GM11168 (cell line): ENCODE results near the gene CELSR1.

ENCODE experiments used
- in situ Hi-C: fragments of 300-500 bp; cut with MboI; formaldehyde crosslinking; loops from one replicate; pipeline ENCODE4 v1.12.0; 2022; ENCODE audit warnings: low sequenced_read_pairs; ENCODE audit not compliant: unreplicated experiment

CELSR1 gene

GRCh38 chr22:46430961-46431838 lies 106.2 kb downstream of the CELSR1 start:
- in situ Hi-C loops = no loop called here

GRCh38 chr22:46429325-46429853 lies 108.0 kb downstream of the CELSR1 start:
- in situ Hi-C loops = no loop called here

GRCh38 chr22:46428602-46429324 lies 108.7 kb downstream of the CELSR1 start:
- in situ Hi-C loops = no loop called here

- in situ Hi-C loops = no loop called here
These were observed 109.2 kb downstream of the CELSR1 start for GRCh38 chr22:46428171-46428570.

GRCh38 chr22:46425016-46425415 lies 112.4 kb downstream of the CELSR1 start:
- in situ Hi-C loops = no loop called here

- in situ Hi-C loops = no loop called here
These were observed 112.9 kb downstream of the CELSR1 start for GRCh38 chr22:46424496-46424895.

- in situ Hi-C loops = no loop called here
These were observed 114.5 kb downstream of the CELSR1 start for GRCh38 chr22:46422896-46423295.

GRCh38 chr22:46421267-46421666 lies 116.2 kb downstream of the CELSR1 start:
- in situ Hi-C loops = no loop called here

- in situ Hi-C loops = no loop called here
These were observed 117.5 kb downstream of the CELSR1 start for GRCh38 chr22:46419754-46420571.

GRCh38 chr22:46418827-46419226 lies 118.6 kb downstream of the CELSR1 start:
- in situ Hi-C loops = no loop called here

- in situ Hi-C loops = no loop called here
These were observed 119.7 kb downstream of the CELSR1 start for GRCh38 chr22:46417769-46418168.

GRCh38 chr22:46416891-46417580 lies 120.4 kb downstream of the CELSR1 start:
- in situ Hi-C loops = no loop called here

- in situ Hi-C loops = no loop called here
These were observed 120.9 kb downstream of the CELSR1 start for GRCh38 chr22:46416520-46416871.

GRCh38 chr22:46415776-46416519 lies 121.5 kb downstream of the CELSR1 start:
- in situ Hi-C loops = no loop called here

GRCh38 chr22:46414704-46415103 lies 122.7 kb downstream of the CELSR1 start:
- in situ Hi-C loops = no loop called here

- in situ Hi-C loops = no loop called here
These were observed 123.6 kb downstream of the CELSR1 start for GRCh38 chr22:46413725-46414379.

GRCh38 chr22:46411347-46411746 lies 126.1 kb downstream of the CELSR1 start:
- in situ Hi-C loops = no loop called here

- in situ Hi-C loops = no loop called here
These were observed 127.1 kb downstream of the CELSR1 start for GRCh38 chr22:46410291-46410808.
